HG02970 (cell line): ENCODE data around the gene ZMYND10.

Source experiments
- ATAC-seq: cut with Tn5 transposase; IDR thresholded peaks from one replicate; pipeline ENCODE4 v1.9.1; 2021; ENCODE audit warnings: mild to moderate bottlenecking, moderate library complexity, moderate number of reproducible peaks; ENCODE audit not compliant: unreplicated experiment, low FRiP score

Gene ZMYND10

DNA sequence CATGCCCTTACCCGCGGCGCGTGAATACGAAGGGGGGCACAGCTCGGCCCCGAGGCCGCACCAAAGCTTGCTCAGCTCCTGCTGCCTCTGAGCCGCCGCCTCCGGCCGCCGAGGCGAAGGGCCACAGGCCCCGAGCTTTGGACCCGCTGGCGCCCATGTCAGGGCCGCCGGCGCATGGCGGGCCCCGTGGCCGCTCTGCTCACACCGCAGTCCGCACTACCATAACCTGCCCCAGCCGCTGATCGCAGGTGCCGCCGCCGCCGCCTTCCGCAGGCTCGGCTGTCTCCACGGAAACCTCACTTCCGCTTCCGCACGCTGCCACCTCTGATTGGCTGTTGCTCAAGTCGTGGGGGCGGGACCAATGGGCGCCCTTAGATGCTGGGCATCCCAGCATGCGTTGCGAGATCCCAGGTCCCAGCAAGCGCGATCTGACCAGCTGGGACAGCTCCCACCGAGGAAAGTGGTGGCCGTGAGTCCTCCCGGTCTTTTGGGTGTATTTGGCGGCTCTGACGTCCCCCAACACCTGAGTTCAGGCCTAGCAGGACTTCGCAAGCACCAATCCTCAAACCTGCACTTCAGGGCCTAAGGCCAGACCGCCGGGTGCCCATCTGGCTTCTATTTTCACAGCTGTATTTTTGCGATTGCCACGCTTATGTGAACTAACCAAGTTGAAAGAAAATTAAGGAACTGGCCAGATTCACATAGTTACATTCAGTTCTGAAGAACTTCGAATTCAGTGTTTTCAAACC is 17.4 kb downstream of the ZMYND10 start, which contains the start of gene TUSC2:
TSS of gene TUSC2 (minus strand) at position 281 of the 749 bp plus-strand sequence. CDS start at position 157, 124 bp downstream.
- peak; percentile 85 for ATAC-seq

DNA sequence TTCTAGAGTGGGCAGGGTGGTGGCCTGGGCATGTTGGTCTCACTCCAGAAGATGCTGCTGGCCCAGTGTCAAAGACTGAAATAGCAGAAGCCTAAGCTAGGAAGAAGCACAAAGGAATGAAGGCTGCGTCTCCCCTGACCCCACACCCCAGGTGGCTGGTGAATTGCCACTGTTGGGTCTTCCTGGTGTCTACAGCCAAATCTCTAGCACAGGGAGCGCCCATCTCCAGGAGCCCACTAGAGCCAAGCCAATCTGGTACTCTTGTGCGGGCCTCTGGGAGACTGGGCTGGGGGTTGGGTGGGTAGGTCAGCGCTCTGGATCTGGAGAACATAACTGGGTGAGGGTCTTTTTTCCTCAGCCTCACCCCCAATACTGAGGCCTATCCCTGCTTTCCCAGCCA is 18.4 kb downstream of the ZMYND10 start:
- no peak for ATAC-seq

DNA sequence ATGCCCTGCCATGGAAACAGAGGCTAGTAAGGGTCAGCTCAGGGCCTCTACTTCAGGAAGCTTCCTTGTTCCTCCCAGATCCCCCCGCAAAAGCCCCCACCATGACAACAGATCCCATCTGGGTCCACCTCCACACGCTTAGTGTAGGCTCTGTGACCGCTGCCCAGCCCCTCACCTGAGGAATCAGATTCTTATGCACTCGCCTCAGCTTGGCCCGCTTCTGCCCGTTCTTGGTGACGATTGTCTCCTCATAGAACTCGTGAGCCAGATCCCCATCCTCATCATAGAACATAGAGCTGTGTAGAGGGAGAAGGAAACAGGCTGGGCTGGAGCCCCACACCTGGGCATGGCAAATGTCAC is 19.4 kb downstream of the ZMYND10 start:
- ATAC-seq = no peak

DNA sequence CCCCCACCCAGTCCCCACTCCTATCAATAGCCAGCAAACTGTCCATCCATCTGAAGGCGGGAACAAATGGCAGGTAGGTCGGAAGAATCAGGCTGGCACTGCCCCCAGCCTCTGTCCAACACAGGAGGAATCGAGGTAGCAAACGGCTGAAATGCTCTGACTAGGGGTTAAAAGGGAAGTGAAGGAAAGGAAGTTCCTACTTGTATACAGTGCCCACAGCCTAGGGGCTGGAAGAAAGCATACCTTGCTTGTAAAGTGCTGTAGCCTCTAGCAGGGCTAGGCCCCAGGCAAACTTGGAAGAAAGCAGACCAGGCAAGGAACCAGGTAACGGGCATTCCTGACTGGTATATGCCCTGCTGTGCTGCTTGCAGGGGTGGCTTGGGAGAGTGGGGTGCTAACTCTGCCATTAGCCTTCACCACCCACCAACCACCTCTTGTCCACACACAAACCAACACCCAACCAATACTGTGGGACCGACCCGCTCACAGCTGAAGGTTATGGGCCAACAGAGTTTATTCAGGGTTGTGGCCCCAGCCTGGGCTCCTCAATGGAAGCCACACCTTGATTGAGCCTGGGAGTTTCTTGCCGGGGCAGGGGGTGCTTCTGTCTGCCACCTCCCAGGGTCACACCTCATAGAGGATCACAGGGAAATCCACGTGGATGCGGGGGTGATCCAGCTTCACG is 19.9 kb downstream of the ZMYND10 start:
- ATAC-seq = no peak

DNA sequence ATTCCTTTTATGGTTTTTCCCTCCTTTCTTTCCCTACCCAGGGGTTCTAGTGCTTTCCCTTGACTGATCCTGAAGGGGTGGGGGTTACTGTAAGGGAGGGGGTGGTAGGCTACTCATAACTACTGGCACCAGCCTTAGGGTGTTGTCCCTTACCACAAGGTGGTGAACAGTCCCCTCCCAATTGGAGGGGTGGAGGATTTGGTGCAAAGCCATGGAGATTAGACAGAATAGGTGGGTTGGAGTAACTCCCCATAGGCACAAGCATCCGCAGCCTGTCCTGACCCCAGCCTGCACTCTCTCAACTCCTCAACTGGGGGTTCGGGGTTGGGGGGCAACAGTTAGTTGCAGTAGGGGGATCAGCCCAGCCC is 20.4 kb downstream of the ZMYND10 start:
- no peak for ATAC-seq

DNA sequence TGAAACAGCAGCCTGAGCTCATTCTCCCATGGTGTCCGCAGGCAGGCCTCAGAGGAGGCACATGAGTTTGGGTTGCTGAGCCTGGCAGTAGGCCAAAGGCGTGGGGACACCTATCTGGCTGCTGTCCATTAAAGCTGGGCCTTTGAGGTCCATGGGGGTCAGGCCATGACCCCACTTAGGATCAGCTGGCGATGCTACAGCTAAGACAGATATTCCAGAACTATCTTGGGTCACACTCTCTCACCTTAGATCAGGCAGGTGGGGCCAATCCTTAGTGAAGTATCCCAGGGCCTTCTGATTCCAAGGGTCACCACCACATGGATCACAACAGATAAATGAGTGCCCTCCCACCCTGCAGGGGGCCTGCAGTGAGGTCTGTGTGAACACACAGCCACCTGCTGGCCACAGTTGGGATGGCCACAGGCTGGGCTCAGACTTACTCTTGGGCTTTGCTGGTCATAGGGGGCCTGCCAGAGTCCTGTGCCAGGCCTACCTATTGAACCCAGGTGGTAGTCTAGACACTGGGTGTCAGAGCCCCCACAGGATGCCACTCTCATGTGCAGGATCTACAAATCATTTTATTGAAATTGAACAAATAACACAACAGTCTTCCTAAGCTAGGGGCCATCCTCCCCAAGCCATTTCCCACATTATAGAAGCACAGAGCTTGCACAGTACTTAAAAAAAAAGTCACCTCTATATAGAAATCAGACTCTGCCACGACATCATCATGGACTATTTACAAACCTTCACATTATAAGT is 21.0 kb downstream of the ZMYND10 start:
- ATAC-seq = no peak

DNA sequence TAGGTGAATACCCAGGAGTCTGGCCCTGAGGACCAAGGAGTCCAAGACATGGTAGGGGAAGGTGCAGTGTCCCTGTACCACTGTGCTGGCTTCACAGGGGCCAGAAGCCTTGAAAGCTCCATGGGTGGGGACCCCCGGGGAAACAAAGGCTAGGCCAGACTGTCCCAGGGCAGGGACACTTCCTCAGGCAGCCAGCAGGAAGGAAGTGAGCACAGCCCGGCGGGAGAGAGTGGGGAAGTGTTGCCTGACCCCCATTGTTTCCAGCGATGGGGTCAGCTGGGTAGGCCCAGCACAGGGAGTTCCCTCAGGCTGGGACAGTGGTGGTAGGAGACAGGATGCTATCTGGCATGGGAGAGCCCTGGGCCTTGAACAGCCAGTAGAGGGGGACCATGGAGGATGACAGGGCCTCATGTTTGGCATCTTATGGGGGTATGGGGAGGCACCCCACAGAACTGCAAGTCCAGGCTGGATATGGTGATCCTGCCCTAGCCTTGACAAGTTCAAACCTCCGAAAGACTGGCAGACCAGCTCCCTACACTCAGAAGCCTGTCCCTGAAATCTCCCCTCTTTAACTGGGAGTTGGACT is 21.8 kb downstream of the ZMYND10 start:
- no peak for ATAC-seq

DNA sequence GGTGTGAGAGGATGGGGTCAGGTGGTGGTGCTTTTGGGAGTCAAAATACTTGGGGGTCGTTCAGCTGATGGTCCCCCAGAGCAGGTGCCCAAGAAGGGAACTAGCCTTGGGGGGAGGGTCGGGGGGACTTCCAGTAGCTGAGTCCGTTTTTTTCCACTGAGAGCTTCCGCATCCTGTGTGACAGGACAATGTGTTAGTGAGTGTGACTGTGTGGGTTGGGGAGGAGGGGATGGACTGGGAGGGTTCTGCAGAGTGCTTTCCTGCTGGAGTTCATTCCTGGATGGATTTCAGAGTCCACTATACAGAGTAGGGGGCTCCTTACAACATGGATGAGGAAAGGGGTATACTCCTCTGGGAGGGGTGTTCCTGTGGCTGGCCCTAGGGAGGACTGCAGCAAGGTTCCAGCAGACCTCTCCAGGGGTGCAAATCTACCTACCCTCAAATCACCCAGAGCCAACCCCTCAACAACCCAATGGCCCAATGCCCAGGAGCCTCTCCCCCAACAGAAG is 22.4 kb downstream of the ZMYND10 start:
- ATAC-seq = no peak

DNA sequence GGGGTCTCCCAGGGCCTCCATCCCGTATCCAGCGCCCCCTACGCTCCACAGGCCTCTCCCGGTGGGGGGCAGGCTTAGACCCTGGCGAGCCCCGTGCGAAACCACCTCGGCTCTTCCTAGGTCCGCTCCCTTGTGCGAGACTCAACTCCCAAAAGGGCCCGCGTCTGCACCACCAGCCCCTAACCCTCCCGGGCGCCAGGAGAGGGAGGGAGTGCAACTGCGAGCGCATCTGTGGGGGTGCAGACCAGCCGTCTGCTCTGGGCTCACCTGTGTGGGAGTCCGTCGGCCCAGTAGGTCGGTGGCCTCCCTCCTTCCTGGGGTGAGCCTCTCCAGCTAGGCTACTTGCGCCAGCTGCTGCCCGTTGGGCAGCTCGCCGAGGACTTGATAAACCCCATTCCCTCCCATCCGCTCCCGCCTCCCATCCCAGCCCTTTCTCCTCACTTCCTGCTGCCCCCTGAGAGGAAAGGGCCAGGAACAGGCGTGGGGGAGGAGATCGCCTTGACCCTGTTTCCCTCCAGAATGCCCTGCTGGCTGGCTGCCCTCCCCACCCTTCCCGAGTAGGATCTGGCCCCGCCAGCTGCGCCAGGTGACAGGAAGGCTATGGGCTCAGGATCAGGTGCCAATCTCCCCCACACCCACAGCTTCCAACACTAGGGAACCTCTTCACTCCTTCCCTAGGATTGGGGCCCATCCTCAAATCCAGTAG is 23.0 kb downstream of the ZMYND10 start, which contains the start of gene HYAL2:
TSS of gene HYAL2 (minus strand) at position 360 of the 706 bp plus-strand sequence. CDS start 2,256 bp downstream, outside the sequence.
- no peak for ATAC-seq

DNA sequence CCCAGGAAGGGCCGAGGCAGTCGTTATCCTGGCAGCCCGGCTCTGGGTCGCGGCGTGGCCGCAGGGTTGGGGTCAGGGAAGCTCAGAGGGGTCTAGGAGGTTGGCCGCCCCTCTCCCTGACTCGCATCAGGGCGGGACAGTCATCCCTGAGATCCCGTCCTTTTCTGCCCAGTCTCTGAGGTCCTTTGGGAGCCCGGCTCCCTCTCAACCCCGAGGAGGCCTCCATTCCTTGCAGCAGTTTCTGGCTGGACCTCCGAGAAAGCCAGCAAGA is 23.5 kb downstream of the ZMYND10 start:
- ATAC-seq = no peak

DNA sequence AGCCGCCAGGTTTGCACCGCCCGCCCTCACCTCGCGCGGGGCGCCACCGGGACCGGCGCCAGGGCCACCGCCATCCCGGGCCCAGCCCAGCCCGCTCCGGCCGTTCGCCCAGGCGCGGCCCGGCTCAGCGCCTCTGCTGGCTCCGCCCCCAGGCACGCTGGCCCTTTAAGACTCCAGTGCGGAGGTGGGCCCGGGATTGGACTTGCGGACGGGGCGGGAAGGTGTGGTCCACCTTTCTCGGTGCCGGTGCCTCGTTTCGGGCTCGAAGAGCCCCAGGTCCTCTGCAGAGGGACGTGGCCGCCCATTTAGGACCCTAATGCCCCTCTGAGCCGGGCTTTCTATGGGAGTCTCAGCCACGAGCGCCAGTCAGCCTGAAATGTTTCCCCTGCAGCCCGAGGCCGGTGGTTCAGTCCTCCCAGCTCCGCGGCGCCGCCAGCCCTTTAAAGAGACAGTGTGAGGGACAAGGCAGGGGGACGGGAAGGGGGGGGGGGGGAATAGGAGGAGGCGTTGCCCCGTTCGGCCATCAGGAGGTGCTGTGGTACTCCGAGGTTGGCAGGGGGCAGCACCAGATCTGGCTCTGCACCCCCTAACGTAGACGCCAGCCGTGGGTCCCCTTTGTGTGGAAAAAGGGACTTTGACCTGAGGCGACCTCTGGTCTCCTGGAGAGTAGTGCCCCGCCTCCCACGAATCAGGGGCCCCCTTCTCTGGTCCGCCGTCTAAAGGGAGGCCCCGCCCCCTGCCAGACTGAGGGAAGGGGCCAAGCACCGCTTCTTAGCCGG is 24.0 kb downstream of the ZMYND10 start:
- ATAC-seq = peak; percentile 72

DNA sequence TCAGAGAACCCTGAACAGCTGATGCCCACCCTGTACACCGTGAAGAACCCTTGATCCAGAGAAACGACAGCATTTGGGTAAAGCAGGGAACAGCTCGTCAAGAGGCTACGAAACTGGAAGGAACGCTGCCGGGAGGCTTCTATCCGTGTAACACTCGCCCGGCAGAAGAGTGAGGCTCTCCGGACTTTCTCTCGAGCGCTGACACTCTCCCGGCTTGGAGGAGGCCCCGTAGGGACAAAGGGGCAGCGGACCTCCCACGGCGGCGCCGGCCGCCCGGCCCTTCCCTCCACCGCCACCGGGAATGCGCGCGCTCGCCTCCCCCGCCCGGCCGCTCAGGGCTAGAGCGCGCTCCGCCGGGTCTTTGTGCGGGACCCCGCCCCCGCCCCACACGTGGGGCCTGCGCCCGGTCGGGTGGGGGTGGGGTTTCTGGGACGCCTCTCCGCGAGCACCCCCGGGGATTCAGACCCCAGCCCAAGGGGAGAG is 24.6 kb downstream of the ZMYND10 start:
- peak; percentile 44 for ATAC-seq

DNA sequence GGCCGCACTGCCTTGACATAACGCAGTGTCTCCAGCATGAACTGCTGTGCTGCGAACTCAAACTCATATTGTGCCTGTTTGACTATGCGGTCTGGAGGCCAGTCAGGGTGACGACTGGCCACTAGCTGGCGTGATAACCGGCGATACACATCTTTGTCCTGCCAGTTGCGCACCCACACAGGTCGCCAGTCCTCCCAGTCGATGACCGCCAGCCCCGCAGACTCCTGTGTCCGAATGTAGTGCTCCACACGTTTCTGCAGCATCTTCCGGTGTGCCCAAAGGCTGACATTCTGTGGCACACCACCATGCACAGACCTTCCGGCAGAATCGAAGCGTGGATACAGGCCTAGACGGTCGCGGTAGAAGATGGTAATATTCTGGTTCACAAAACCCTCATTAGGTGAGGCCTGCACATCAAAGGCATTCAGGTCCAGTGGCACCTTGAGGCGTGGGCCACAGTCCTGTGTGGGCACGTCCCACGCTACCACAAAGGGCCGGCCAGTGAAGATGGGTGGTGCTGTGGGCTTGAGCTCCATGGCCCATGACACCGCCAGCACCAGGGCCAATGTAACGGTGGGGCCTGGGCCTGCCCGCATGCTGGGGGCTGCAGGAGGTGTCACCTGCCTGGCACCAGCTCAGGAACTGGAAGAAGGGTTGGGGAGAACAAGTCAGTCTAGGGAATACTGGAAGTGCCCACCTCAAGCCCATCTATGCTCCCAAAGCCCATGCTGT is 25.5 kb downstream of the ZMYND10 start:
- no peak for ATAC-seq

DNA sequence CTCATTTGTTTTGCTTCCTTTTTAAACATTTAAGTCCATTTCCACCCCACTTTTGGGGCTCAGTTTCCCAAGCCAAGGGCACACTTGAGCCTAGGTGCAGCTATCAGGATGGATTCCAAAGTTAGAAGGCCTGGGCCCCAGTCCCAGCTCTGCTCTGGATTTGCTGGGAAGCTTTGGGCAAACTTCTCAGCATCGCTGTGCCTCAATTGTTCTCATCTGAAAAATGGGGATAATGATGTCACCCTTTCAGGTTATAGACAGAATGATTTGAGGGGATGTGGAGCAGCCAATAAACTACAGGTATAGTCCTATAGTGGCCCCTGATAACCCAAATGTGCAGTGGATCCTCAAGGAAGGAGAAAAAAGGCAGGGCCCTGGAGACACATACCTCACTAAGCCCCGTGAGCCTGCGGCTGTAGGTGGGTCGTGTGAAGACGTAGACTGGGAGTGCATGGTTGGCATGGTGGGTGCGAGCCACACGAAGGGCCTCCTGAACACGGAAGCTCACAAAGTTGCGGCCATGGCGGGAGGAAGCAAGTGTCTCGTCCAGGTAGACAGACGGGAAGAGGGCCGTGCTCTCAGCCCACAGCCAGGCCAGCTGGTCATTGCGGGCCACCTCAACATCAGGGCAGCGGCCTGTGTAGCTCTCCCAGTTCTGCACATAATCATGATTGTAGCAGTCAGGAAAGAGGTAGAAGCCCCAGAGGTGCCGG is 26.2 kb downstream of the ZMYND10 start:
- no peak for ATAC-seq

DNA sequence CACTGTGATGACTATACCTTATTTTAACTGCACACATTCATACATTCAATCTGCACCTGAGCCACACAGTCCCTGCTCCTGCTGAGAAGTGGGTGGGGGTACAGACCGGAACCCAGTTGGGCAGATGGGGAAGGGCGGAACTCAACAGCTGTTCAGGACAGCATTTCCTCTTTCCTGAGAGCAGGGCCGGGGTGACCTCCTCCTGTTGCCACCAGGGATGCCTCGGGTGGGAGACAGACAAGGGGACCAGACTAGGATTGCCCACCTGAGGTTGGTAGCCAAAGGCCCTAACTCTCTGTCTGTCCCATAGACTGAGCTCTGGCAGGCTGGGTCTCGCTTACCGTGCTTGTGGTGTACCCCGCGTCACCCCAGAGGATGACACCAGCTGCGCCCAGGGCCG is 26.9 kb downstream of the ZMYND10 start:
- ATAC-seq = no peak

DNA sequence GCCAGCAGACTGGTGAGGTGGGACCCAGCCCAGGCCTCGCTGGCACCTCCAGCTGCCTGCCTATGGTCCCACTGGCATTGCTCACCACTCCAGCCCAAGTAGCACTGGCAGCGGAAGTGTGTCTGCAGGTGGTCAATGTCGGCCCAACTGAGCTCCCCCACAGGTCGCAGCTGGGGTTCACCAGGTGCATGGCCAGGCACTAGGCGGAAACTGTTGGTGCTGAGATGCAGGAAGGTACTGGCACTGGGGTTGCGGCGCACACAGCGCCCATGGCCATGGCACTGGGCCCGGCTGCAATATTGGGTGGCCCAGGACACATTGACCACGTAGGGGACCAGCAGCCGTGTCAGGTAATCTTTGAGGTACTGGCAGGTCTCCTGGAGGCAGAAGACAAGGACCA is 27.4 kb downstream of the ZMYND10 start:
- ATAC-seq = no peak

DNA sequence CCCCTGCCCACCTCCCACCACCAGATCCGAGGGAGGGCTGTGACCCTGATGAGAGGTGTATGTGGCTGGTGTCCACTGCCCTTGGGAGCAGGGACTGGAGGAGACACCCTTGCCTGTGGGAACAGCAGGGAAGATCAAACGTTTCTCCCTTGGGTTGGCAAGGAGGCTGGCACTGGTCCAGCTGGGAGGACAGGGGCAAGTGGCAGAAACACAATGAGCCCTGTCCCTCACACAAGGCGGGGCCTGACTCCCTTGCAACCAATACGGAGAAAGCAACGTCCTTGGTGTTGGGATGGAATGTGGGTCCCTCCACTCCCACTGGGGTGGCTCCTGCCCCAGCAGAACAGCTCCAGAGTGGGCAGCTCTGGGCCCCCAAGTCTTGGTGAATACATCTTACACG is 28.2 kb downstream of the ZMYND10 start:
- no peak for ATAC-seq

DNA sequence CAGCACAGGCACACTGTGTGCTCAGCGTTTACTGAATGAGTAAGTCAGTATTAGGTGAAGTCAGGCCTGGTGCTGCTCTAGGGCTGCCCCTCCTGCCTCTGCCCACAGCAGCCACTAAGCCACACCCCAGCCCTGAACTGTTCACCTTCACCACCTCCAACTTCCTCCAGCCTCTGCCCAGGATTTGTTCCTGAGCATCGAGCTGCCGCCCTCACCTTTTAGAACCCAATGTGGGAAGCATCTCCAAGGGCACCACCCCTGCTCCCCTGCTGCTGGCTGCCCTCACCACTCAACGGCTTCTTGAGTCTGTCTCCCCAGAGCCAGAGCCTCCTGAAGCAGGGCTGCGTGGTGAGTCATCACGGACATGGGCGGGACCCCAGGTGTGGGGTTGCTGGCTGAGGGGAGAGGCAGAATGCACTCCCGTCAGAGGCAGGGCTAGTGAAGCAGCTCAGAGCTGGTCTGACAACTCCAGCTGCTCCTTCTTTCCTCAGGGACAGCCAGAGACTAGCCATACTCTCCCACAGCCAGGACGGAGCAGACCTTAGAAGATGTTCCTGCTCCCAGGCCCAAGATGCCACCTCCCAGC is 28.8 kb downstream of the ZMYND10 start:
- ATAC-seq = no peak
